Activated naive CD4-positive, alpha-beta T cell treated with anti-CD3 and anti-CD28 coated beads for 36 hours (primary cell): ENCODE data around the gene NFE2L2. TPM values are rescaled to one million over a fixed set of nuclear protein-coding genes. Genes with fewer than 3 reads are reported as not detected.
"Not testable (repeated sequence)": the region's sequence is repeated elsewhere in the genome, so short reads cannot be mapped to it uniquely, and the experiment has no call there.

Experiments used
- CTCF ChIA-PET: fragments of 350-600 bp; sonication (Branson Sonifier 250); formaldehyde crosslinking; loops from one replicate; lab custom pipeline; 2021; ENCODE audit warnings: antibody characterized with exemption; lab: Charles Lee
- DNase-seq: peaks from one replicate; pipeline ENCODE4 v3.0.0-alpha.2; 2020
- H3K27ac Mint-ChIP-seq: one replicate; pipeline ENCODE4 v1.8.0; 2021; ENCODE audit warnings: mild to moderate bottlenecking, mixed read lengths
- H3K27me3 Mint-ChIP-seq: one replicate; pipeline ENCODE4 v1.8.0; 2021; ENCODE audit warnings: low read depth, mixed read lengths
- H3K36me3 Mint-ChIP-seq: one replicate; pipeline ENCODE4 v1.8.0; 2021; ENCODE audit warnings: low read depth, mixed read lengths
- H3K4me1 Mint-ChIP-seq: one replicate; pipeline ENCODE4 v1.8.0; 2021; ENCODE audit warnings: low read depth, mixed read lengths
- H3K4me3 Mint-ChIP-seq: one replicate; pipeline ENCODE4 v1.8.0; 2021; ENCODE audit warnings: mild to moderate bottlenecking, moderate library complexity, mixed read lengths
- H3K9me3 Mint-ChIP-seq: one replicate; pipeline ENCODE4 v1.8.0; 2021; ENCODE audit warnings: mixed read lengths
- intact Hi-C: fragments of 100-400 bp; cut with micrococcal nuclease; formaldehyde crosslinking; loops from one replicate; pipeline ENCODE4 v1.15.1; 2023
- total RNA-seq, 2 experiments: library from RNA; stranded (reverse); gene quantifications; one replicate each; pipeline ENCODE4 v1.2.3, GENCODE V29; 2021

NFE2L2 gene
- total RNA-seq, 2 experiments from 2014 or later = 63.8 to 66.9 TPM

- intact Hi-C loops = no loop called here
These were observed 60.1 kb downstream of the NFE2L2 start for GRCh38 chr2:177204417-177204816.

GRCh38 chr2:177201919-177202346 is 62.6 kb downstream of the NFE2L2 start:
- CTCF ChIA-PET = interaction anchor here (1.2 to 1.7 kb wide), 3 partner anchors 30 to 53 kb away, joined by 4 to 7 read pairs (median 6); no protein-coding TSS in a partner anchor
- Mint-ChIP-seq H3K36me3 (peaks cover 2% of the 10 kb centered on the region), H3K4me3 (no peak overlapping the region), H3K27me3 (no peaks in the 10 kb centered on the region), H3K27ac (no peak overlapping the region), H3K4me1 (peaks cover 8% of the 10 kb centered on the region), H3K9me3 (no peaks in the 10 kb centered on the region)
- no peak for DNase-seq
- intact Hi-C loops = no loop called here

More at GRCh38 chr2:177204417-177204816, 60.1 kb downstream of the NFE2L2 start:
- Mint-ChIP-seq H3K27ac (no peak overlapping the region), H3K4me3 (no peak overlapping the region), H3K36me3 (peaks cover 2% of the 10 kb centered on the region), H3K9me3 (no peaks in the 10 kb centered on the region), H3K4me1 (peaks cover 17% of the 10 kb centered on the region), H3K27me3 (no peaks in the 10 kb centered on the region)
- CTCF ChIA-PET = interaction anchor here (1.5 kb wide), 1 partner anchor 61 kb away, joined by 4 read pairs; the partner anchor contains the start of gene NFE2L2
- no peak for DNase-seq

GRCh38 chr2:177200419-177200818 is 64.1 kb downstream of the NFE2L2 start:
- DNase-seq, H3K36me3 Mint-ChIP-seq, intact Hi-C loops, H3K4me3 Mint-ChIP-seq, H3K9me3 Mint-ChIP-seq, H3K27ac Mint-ChIP-seq, H3K27me3 Mint-ChIP-seq, H3K4me1 Mint-ChIP-seq: not testable (repeated sequence)
- CTCF ChIA-PET = interaction anchor here (0.8 to 1.7 kb wide), 2 partner anchors 29 to 134 kb away, joined by 3 to 6 read pairs; no protein-coding TSS in a partner anchor

- CTCF ChIA-PET = interaction anchor here (0.8 to 1.0 kb wide), 3 partner anchors 23 to 140 kb away, joined by 4 to 7 read pairs (median 4); no protein-coding TSS in a partner anchor
- Mint-ChIP-seq H3K4me3 (no peak overlapping the region), H3K9me3 (no peaks in the 10 kb centered on the region)
These were observed 69.3 kb downstream of the NFE2L2 start for GRCh38 chr2:177195194-177195593.

GRCh38 chr2:177193240-177193639 is 71.3 kb downstream of the NFE2L2 start:
- no peaks in the 10 kb centered on the region for H3K36me3 Mint-ChIP-seq
- H3K27me3 Mint-ChIP-seq = no peaks in the 10 kb centered on the region
- no peaks in the 10 kb centered on the region for H3K4me1 Mint-ChIP-seq
- no peak overlapping the region for H3K27ac Mint-ChIP-seq
- no peaks in the 10 kb centered on the region for H3K9me3 Mint-ChIP-seq
- CTCF ChIA-PET = interaction anchor here (1.1 to 1.3 kb wide), 2 partner anchors 11 to 45 kb away, joined by 3 to 4 read pairs; no protein-coding TSS in a partner anchor
- no peak overlapping the region for H3K4me3 Mint-ChIP-seq
- intact Hi-C loops = no loop called here
- no peak for DNase-seq

More at GRCh38 chr2:177195194-177195593, 69.3 kb downstream of the NFE2L2 start:
- Mint-ChIP-seq H3K4me1 (no peaks in the 10 kb centered on the region), H3K27me3 (no peaks in the 10 kb centered on the region), H3K36me3 (no peaks in the 10 kb centered on the region), H3K27ac (no peak overlapping the region)
- DNase-seq = peak; percentile 18
- intact Hi-C loops = loop anchor here (1.0 kb wide), 2 partner anchors 101 to 137 kb away; no protein-coding TSS in a partner anchor

GRCh38 chr2:177192788-177193187 is 71.7 kb downstream of the NFE2L2 start:
- H3K27ac Mint-ChIP-seq = no peak overlapping the region
- no peaks in the 10 kb centered on the region for H3K36me3 Mint-ChIP-seq
- H3K4me3 Mint-ChIP-seq = no peak overlapping the region
- no peaks in the 10 kb centered on the region for H3K4me1 Mint-ChIP-seq
- no peaks in the 10 kb centered on the region for H3K27me3 Mint-ChIP-seq
- CTCF ChIA-PET = no interaction called here
- no peaks in the 10 kb centered on the region for H3K9me3 Mint-ChIP-seq
- DNase-seq = no peak
- intact Hi-C loops = no loop called here

- H3K36me3 Mint-ChIP-seq = no peaks in the 10 kb centered on the region
- intact Hi-C loops = no loop called here
These were observed 73.6 kb downstream of the NFE2L2 start for GRCh38 chr2:177190941-177191340.

GRCh38 chr2:177188482-177189469 is 75.8 kb downstream of the NFE2L2 start:
- H3K4me3 Mint-ChIP-seq = no peak overlapping the region
- CTCF ChIA-PET = no interaction called here
- H3K36me3 Mint-ChIP-seq = no peaks in the 10 kb centered on the region
- H3K27me3 Mint-ChIP-seq = no peaks in the 10 kb centered on the region
- no peak overlapping the region for H3K27ac Mint-ChIP-seq
- no peaks in the 10 kb centered on the region for H3K4me1 Mint-ChIP-seq
- no peaks in the 10 kb centered on the region for H3K9me3 Mint-ChIP-seq
- intact Hi-C loops = no loop called here
- DNase-seq = no peak

More at GRCh38 chr2:177190941-177191340, 73.6 kb downstream of the NFE2L2 start:
- CTCF ChIA-PET = interaction anchor here (0.5 to 0.7 kb wide), 2 partner anchors 101 to 402 kb away, joined by 3 to 4 read pairs; no protein-coding TSS in a partner anchor
- Mint-ChIP-seq H3K27ac (no peak overlapping the region), H3K9me3 (no peaks in the 10 kb centered on the region), H3K27me3 (no peaks in the 10 kb centered on the region), H3K4me1 (no peaks in the 10 kb centered on the region), H3K4me3 (no peak overlapping the region)
- no peak for DNase-seq

GRCh38 chr2:177187631-177188312 is 76.8 kb downstream of the NFE2L2 start:
- H3K27ac Mint-ChIP-seq = no peak overlapping the region
- CTCF ChIA-PET = no interaction called here
- H3K4me3 Mint-ChIP-seq = no peak overlapping the region
- H3K27me3 Mint-ChIP-seq = no peaks in the 10 kb centered on the region
- H3K36me3 Mint-ChIP-seq = no peaks in the 10 kb centered on the region
- DNase-seq = no peak
- intact Hi-C loops = no loop called here
- no peaks in the 10 kb centered on the region for H3K4me1 Mint-ChIP-seq
- no peaks in the 10 kb centered on the region for H3K9me3 Mint-ChIP-seq

GRCh38 chr2:177186038-177186437 is 78.5 kb downstream of the NFE2L2 start:
- DNase-seq, intact Hi-C loops, H3K9me3 Mint-ChIP-seq, H3K4me3 Mint-ChIP-seq, H3K36me3 Mint-ChIP-seq, H3K27me3 Mint-ChIP-seq, H3K27ac Mint-ChIP-seq, H3K4me1 Mint-ChIP-seq: not testable (repeated sequence)
- CTCF ChIA-PET = interaction anchor here (0.6 to 3.2 kb wide), 2 partner anchors 12 to 1045 kb away, joined by 3 to 19 read pairs; no protein-coding TSS in a partner anchor

GRCh38 chr2:177184606-177185005 is 79.9 kb downstream of the NFE2L2 start:
- Mint-ChIP-seq H3K36me3 (no peaks in the 10 kb centered on the region), H3K27me3 (no peaks in the 10 kb centered on the region), H3K27ac (no peak overlapping the region), H3K4me1 (no peaks in the 10 kb centered on the region), H3K9me3 (no peaks in the 10 kb centered on the region), H3K4me3 (no peak overlapping the region)
- CTCF ChIA-PET = interaction anchor here (1.7 to 3.2 kb wide), 2 partner anchors 13 to 20 kb away, joined by 5 to 19 read pairs; no protein-coding TSS in a partner anchor
- intact Hi-C loops = no loop called here
- DNase-seq = no peak

- Mint-ChIP-seq H3K4me1 (no peaks in the 10 kb centered on the region), H3K27me3 (no peaks in the 10 kb centered on the region), H3K4me3 (no peak overlapping the region), H3K9me3 (no peaks in the 10 kb centered on the region), H3K36me3 (no peaks in the 10 kb centered on the region), H3K27ac (no peak overlapping the region)
- intact Hi-C loops = no loop called here
- DNase-seq = no peak
- CTCF ChIA-PET = interaction anchor here (1.7 to 3.2 kb wide), 2 partner anchors 14 to 20 kb away, joined by 5 to 19 read pairs; no protein-coding TSS in a partner anchor
These were observed 80.7 kb downstream of the NFE2L2 start for GRCh38 chr2:177183860-177184259.
